GM23338 (cell line): ENCODE data around the gene TRIO. TPM values are rescaled to one million over a fixed set of nuclear protein-coding genes. Genes with fewer than 3 reads are reported as not detected.

ENCODE experiments used
- ATAC-seq: fragments of 200-7000 bp; cut with Tn5 transposase; 3 replicates; pipeline ENCODE4 v1.9.1; 2020
- DNase-seq: peaks from one replicate; pipeline ENCODE4 v3.0.0-alpha.2; 2015; ENCODE audit warnings: low spot score
- H2AFZ ChIP-seq: fragments of 200-600 bp; sonication (generic); 2 replicates; pipeline ENCODE4 v1.8.0; 2016; ENCODE audit warnings: antibody characterized with exemption, mild to moderate bottlenecking, moderate library complexity
- H3F3A ChIP-seq: fragments of 200-600 bp; sonication (generic); replicated peaks from 2 replicates; pipeline ENCODE4 v1.8.0; 2017; ENCODE audit warnings: antibody characterized with exemption, mixed run types, low read depth
- H3K27ac ChIP-seq: fragments of 200-600 bp; sonication (generic); 2 replicates; pipeline ENCODE4 v1.6.1; 2016; ENCODE audit warnings: low read depth
- H3K27me3 ChIP-seq: fragments of 200-600 bp; sonication (generic); 2 replicates; pipeline ENCODE4 v1.8.0; 2016; ENCODE audit warnings: mild to moderate bottlenecking, mixed run types, moderate library complexity; ENCODE audit not compliant: insufficient read depth
- H3K36me3 ChIP-seq: fragments of 200-600 bp; sonication (generic); 2 replicates; pipeline ENCODE4 v1.8.0; 2016; ENCODE audit warnings: mild to moderate bottlenecking; ENCODE audit not compliant: insufficient read depth
- H3K4me1 ChIP-seq: fragments of 200-600 bp; sonication (generic); 2 replicates; pipeline ENCODE4 v1.8.0; 2016; ENCODE audit warnings: mild to moderate bottlenecking, moderate library complexity; ENCODE audit not compliant: insufficient read depth
- H3K4me2 ChIP-seq: fragments of 200-600 bp; sonication (generic); 2 replicates; pipeline ENCODE4 v1.7.1; 2017; ENCODE audit warnings: mixed run types
- H3K4me3 ChIP-seq: fragments of 200-600 bp; sonication (generic); 2 replicates; pipeline ENCODE4 v1.6.1; 2016; ENCODE audit warnings: mixed run types
- H3K79me2 ChIP-seq: fragments of 200-600 bp; sonication (generic); replicated peaks from 2 replicates; pipeline ENCODE4 v1.8.0; 2017; ENCODE audit warnings: mild to moderate bottlenecking; ENCODE audit not compliant: insufficient read depth
- H3K9me2 ChIP-seq: fragments of 200-600 bp; sonication (generic); 2 replicates; pipeline ENCODE4 v1.8.0; 2017; ENCODE audit not compliant: insufficient read depth
- H4K20me1 ChIP-seq: fragments of 200-600 bp; sonication (generic); replicated peaks from 2 replicates; pipeline ENCODE4 v1.8.0; 2017; ENCODE audit warnings: mild to moderate bottlenecking; ENCODE audit not compliant: insufficient read depth
- H3K27ac Mint-ChIP-seq: 2 replicates; pipeline ENCODE4 v1.8.0; 2020; ENCODE audit warnings: inconsistent platforms, mild to moderate bottlenecking, moderate library complexity, mixed read lengths
- H3K27me3 Mint-ChIP-seq: 3 replicates; pipeline ENCODE4 v1.8.0; 2022; ENCODE audit warnings: low read depth, mild to moderate bottlenecking, moderate library complexity, mixed read lengths, inconsistent platforms; ENCODE audit not compliant: insufficient read depth, poor library complexity
- H3K36me3 Mint-ChIP-seq: 3 replicates; pipeline ENCODE4 v1.8.0; 2021; ENCODE audit warnings: low read depth, mild to moderate bottlenecking, inconsistent platforms, moderate library complexity, mixed read lengths
- H3K4me1 Mint-ChIP-seq: 3 replicates; pipeline ENCODE4 v1.8.0; 2020; ENCODE audit warnings: mild to moderate bottlenecking, inconsistent platforms, mixed read lengths
- H3K4me3 Mint-ChIP-seq: 3 replicates; pipeline ENCODE4 v1.8.0; 2021; ENCODE audit warnings: moderate library complexity, mild to moderate bottlenecking, inconsistent platforms, mixed read lengths
- H3K9me3 Mint-ChIP-seq: 3 replicates; pipeline ENCODE4 v1.8.0; 2020; ENCODE audit warnings: moderate library complexity, mild to moderate bottlenecking, inconsistent platforms, mixed read lengths
- CREB1 ChIP-seq: fragments of 250-450 bp; sonication (Bioruptor Pico); IDR thresholded peaks from 2 replicates; pipeline ENCODE4 v1.5.0; 2020; ENCODE audit warnings: low read depth, mild to moderate bottlenecking, moderate library complexity
- EZH2 ChIP-seq: fragments of 200-600 bp; sonication (generic); IDR thresholded peaks from one replicate; pipeline ENCODE4 v1.8.0; 2017; ENCODE audit warnings: antibody characterized with exemption, mild to moderate bottlenecking, low read depth; ENCODE audit not compliant: unreplicated experiment
- EZH2phosphoT487 ChIP-seq: fragments of 200-600 bp; sonication (generic); IDR thresholded peaks from one replicate; pipeline ENCODE4 v1.8.1; 2018; ENCODE audit warnings: antibody characterized with exemption; ENCODE audit not compliant: unreplicated experiment
- JUNB ChIP-seq: IDR thresholded peaks from one replicate; pipeline ENCODE4 v1.6.1; 2016; ENCODE audit warnings: antibody characterized with exemption; ENCODE audit not compliant: unreplicated experiment
- POLR2AphosphoS5 ChIP-seq: IDR thresholded peaks from 2 replicates; pipeline ENCODE4 v1.6.1; 2016; ENCODE audit warnings: antibody characterized with exemption, low read depth
- polyA plus RNA-seq: library from polyadenylated mRNA; unstranded; fragments of >200 nt; fragmentation: Nextera tagmentation; extraction: Ambion mirVana; gene quantifications from 2 replicates; pipeline ENCODE4 v1.2.1, GENCODE V29; 2016
- total RNA-seq: library from RNA; depleted of rRNA; stranded (reverse); fragments of >200 nt; shearing (Covaris generic); gene quantifications from 2 replicates; pipeline ENCODE4 v1.2.3, GENCODE V29; 2014
- TF ChIP-seq, protein P1 (sequence below), 2 experiments: fragments of 200-600 bp in 1 of 2; sonication (generic) in 1 of 2; conservative IDR thresholded peaks; 2 replicates each; pipeline versions ENCODE4 v1.5.1 to v1.6.1; 2016 to 2017; ENCODE audit warnings: antibody characterized with exemption in 2 of 2, low read depth in 2 of 2, mild to moderate bottlenecking in 2 of 2, moderate library complexity in 1 of 2
- TF ChIP-seq, protein P2 (sequence below): fragments of 250-450 bp; sonication (Bioruptor Pico); IDR thresholded peaks from 2 replicates; pipeline ENCODE4 v1.5.0; 2020; ENCODE audit warnings: mild to moderate bottlenecking, moderate library complexity

TRIO gene
- total and polyA plus RNA-seq, 2 experiments from 2014 or later = 13.8 to 113 TPM

DNA sequence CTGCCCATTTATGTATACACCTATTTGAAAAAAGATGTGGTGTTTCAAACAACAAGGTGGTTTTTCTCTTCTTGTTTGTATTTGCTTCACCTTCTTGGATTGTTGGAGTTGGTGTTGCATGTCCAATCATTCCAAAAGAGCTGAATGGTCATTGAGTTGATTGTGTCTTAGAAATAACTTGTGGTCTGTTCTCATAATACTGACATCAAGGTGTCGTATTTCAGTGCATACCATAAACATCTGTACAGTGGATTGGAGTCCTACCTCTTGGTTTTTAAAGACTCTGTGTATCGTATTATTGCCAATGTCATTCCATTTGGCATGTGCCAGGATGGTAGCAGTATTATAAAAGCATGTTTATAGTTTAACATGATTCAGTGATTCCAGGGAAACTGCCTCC is 73.2 kb downstream of the TRIO start:
- H3K4me3 Mint-ChIP-seq = no peak overlapping the region
- Histone ChIP-seq H3K9me2 (peaks cover 8% of the 10 kb centered on the region), H3K4me1 (peaks cover 91% of the 10 kb centered on the region)

More for the DNA sequence above, 73.2 kb downstream of the TRIO start:
- no peaks in the 10 kb centered on the region for H3K9me3 Mint-ChIP-seq
- Histone ChIP-seq H3K79me2 (peaks cover 99% of the 10 kb centered on the region), H4K20me1 (peaks cover 30% of the 10 kb centered on the region), H3K27ac (peak overlapping the region; percentile 57; the same call in 1 of the 2 replicates), H3K27me3 (no peaks in the 10 kb centered on the region), H3F3A (no peaks in the 10 kb centered on the region), H3K4me3 (no peak overlapping the region), H3K36me3 (no peaks in the 10 kb centered on the region), H2AFZ (no peak overlapping the region), H3K4me2 (peak overlapping the region; percentile 33; the same call in 1 of the 2 replicates)
- TF ChIP-seq POLR2AphosphoS5 (no peak), JUNB (no peak), CREB1 (CRISPR knock-in tag) (no peak), EZH2 (no peak), EZH2phosphoT487 (no peak)
- TF ChIP-seq, protein P1, sequence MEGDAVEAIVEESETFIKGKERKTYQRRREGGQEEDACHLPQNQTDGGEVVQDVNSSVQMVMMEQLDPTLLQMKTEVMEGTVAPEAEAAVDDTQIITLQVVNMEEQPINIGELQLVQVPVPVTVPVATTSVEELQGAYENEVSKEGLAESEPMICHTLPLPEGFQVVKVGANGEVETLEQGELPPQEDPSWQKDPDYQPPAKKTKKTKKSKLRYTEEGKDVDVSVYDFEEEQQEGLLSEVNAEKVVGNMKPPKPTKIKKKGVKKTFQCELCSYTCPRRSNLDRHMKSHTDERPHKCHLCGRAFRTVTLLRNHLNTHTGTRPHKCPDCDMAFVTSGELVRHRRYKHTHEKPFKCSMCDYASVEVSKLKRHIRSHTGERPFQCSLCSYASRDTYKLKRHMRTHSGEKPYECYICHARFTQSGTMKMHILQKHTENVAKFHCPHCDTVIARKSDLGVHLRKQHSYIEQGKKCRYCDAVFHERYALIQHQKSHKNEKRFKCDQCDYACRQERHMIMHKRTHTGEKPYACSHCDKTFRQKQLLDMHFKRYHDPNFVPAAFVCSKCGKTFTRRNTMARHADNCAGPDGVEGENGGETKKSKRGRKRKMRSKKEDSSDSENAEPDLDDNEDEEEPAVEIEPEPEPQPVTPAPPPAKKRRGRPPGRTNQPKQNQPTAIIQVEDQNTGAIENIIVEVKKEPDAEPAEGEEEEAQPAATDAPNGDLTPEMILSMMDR (conservative IDR thresholded peaks at IDR 0.05; ENCODE audit: low read depth in 2 of 2) = no peak
- TF ChIP-seq, protein P2, sequence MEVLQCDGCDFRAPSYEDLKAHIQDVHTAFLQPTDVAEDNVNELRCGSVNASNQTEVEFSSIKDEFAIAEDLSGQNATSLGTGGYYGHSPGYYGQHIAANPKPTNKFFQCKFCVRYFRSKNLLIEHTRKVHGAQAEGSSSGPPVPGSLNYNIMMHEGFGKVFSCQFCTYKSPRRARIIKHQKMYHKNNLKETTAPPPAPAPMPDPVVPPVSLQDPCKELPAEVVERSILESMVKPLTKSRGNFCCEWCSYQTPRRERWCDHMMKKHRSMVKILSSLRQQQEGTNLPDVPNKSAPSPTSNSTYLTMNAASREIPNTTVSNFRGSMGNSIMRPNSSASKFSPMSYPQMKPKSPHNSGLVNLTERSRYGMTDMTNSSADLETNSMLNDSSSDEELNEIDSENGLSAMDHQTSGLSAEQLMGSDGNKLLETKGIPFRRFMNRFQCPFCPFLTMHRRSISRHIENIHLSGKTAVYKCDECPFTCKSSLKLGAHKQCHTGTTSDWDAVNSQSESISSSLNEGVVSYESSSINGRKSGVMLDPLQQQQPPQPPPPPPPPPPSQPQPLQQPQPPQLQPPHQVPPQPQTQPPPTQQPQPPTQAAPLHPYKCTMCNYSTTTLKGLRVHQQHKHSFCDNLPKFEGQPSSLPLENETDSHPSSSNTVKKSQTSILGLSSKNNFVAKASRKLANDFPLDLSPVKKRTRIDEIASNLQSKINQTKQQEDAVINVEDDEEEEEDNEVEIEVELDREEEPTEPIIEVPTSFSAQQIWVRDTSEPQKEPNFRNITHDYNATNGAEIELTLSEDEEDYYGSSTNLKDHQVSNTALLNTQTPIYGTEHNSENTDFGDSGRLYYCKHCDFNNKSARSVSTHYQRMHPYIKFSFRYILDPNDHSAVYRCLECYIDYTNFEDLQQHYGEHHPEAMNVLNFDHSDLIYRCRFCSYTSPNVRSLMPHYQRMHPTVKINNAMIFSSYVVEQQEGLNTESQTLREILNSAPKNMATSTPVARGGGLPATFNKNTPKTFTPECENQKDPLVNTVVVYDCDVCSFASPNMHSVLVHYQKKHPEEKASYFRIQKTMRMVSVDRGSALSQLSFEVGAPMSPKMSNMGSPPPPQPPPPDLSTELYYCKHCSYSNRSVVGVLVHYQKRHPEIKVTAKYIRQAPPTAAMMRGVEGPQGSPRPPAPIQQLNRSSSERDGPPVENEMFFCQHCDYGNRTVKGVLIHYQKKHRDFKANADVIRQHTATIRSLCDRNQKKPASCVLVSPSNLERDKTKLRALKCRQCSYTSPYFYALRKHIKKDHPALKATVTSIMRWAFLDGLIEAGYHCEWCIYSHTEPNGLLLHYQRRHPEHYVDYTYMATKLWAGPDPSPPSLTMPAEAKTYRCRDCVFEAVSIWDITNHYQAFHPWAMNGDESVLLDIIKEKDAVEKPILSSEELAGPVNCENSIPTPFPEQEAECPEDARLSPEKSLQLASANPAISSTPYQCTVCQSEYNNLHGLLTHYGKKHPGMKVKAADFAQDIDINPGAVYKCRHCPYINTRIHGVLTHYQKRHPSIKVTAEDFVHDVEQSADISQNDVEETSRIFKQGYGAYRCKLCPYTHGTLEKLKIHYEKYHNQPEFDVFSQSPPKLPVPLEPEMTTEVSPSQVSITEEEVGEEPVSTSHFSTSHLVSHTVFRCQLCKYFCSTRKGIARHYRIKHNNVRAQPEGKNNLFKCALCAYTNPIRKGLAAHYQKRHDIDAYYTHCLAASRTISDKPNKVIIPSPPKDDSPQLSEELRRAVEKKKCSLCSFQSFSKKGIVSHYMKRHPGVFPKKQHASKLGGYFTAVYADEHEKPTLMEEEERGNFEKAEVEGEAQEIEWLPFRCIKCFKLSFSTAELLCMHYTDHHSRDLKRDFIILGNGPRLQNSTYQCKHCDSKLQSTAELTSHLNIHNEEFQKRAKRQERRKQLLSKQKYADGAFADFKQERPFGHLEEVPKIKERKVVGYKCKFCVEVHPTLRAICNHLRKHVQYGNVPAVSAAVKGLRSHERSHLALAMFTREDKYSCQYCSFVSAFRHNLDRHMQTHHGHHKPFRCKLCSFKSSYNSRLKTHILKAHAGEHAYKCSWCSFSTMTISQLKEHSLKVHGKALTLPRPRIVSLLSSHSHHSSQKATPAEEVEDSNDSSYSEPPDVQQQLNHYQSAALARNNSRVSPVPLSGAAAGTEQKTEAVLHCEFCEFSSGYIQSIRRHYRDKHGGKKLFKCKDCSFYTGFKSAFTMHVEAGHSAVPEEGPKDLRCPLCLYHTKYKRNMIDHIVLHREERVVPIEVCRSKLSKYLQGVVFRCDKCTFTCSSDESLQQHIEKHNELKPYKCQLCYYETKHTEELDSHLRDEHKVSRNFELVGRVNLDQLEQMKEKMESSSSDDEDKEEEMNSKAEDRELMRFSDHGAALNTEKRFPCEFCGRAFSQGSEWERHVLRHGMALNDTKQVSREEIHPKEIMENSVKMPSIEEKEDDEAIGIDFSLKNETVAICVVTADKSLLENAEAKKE (CRISPR knock-in tag) = no peak
- DNase-seq = no peak
- ATAC-seq = no peak
- H3K27me3 Mint-ChIP-seq = peaks cover 4% of the 10 kb centered on the region
- H3K4me1 Mint-ChIP-seq = peaks cover 84% of the 10 kb centered on the region
- no peaks in the 10 kb centered on the region for H3K36me3 Mint-ChIP-seq
- H3K27ac Mint-ChIP-seq = no peak overlapping the region
